Activated naive CD4-positive, alpha-beta T cell treated with anti-CD3 and anti-CD28 coated beads, Interleukin-2, amount 50 U/mL, for 24 hours (primary cell): ENCODE measurements around the gene COQ8A.
"Not testable (repeated sequence)": the region's sequence is repeated elsewhere in the genome, so short reads cannot be mapped to it uniquely, and the experiment has no call there.

ENCODE experiments used
- H3K27ac Mint-ChIP-seq: one replicate; pipeline ENCODE4 v1.8.0; 2021; ENCODE audit warnings: mild to moderate bottlenecking, mixed read lengths
- H3K27me3 Mint-ChIP-seq: one replicate; pipeline ENCODE4 v1.8.0; 2021; ENCODE audit warnings: mixed read lengths
- H3K36me3 Mint-ChIP-seq: one replicate; pipeline ENCODE4 v1.8.0; 2021; ENCODE audit warnings: mixed read lengths
- H3K4me1 Mint-ChIP-seq: one replicate; pipeline ENCODE4 v1.8.0; 2021; ENCODE audit warnings: mixed read lengths
- H3K4me3 Mint-ChIP-seq: one replicate; pipeline ENCODE4 v1.8.0; 2021; ENCODE audit warnings: mild to moderate bottlenecking, mixed read lengths
- H3K9me3 Mint-ChIP-seq: one replicate; pipeline ENCODE4 v1.8.0; 2021; ENCODE audit warnings: mixed read lengths

Gene COQ8A

GRCh38 chr1:226912587-226913176 is 27.4 kb upstream of the COQ8A start:
- no peak overlapping the region for H3K27ac Mint-ChIP-seq
- no peaks in the 10 kb centered on the region for H3K36me3 Mint-ChIP-seq
- no peaks in the 10 kb centered on the region for H3K27me3 Mint-ChIP-seq
- H3K4me1 Mint-ChIP-seq: no peaks in the 10 kb centered on the region
- H3K4me3 Mint-ChIP-seq: no peak overlapping the region
- no peaks in the 10 kb centered on the region for H3K9me3 Mint-ChIP-seq

DNA sequence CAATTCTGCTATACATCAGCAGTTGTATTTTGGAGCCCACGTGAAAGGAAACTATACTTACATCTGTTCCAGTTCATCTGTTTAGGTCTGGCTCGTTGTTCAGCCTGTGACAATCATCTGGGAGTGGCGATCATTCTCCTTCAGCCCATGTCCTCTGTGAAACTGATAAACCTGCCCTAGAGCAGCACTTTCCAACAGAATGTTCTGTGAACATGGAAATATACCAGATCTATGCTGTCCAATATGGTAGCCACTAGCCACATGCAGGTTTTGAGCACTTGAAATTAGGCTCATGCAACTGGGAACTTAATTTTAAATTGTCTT is 24.5 kb upstream of the COQ8A start:
- Mint-ChIP-seq H3K4me1 (no peaks in the 10 kb centered on the region), H3K9me3 (no peaks in the 10 kb centered on the region), H3K27me3 (no peaks in the 10 kb centered on the region), H3K27ac (no peak overlapping the region), H3K4me3 (no peak overlapping the region), H3K36me3 (no peaks in the 10 kb centered on the region)

GRCh38 chr1:226916497-226916896 is 23.6 kb upstream of the COQ8A start:
- no peaks in the 10 kb centered on the region for H3K36me3 Mint-ChIP-seq
- H3K4me1 Mint-ChIP-seq: no peaks in the 10 kb centered on the region
- no peak overlapping the region for H3K4me3 Mint-ChIP-seq
- no peaks in the 10 kb centered on the region for H3K9me3 Mint-ChIP-seq
- H3K27ac Mint-ChIP-seq: no peak overlapping the region
- H3K27me3 Mint-ChIP-seq: no peaks in the 10 kb centered on the region

DNA sequence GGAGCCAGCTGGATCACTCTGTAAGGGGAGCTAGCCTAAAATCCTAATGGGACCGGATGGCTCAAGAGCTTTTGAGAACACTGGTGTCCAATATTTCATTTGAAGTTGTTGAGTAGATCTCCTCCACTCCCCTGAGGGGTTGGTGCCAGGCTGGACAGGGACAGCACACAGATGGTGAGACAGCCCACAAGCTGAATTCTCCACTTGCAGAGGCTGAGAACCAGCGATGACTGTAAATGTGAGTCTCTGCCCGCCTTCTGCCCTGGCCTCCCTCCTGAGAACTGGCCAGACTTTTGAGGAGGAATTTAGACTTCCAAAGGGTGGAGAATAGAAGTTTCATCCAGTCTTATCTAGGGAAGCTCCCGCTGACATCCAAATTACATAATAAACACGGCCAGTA is 20.5 kb upstream of the COQ8A start:
- H3K4me1 Mint-ChIP-seq: no peaks in the 10 kb centered on the region
- H3K36me3 Mint-ChIP-seq: no peaks in the 10 kb centered on the region
- H3K9me3 Mint-ChIP-seq: no peaks in the 10 kb centered on the region
- H3K4me3 Mint-ChIP-seq: no peak overlapping the region
- no peak overlapping the region for H3K27ac Mint-ChIP-seq
- no peaks in the 10 kb centered on the region for H3K27me3 Mint-ChIP-seq

DNA sequence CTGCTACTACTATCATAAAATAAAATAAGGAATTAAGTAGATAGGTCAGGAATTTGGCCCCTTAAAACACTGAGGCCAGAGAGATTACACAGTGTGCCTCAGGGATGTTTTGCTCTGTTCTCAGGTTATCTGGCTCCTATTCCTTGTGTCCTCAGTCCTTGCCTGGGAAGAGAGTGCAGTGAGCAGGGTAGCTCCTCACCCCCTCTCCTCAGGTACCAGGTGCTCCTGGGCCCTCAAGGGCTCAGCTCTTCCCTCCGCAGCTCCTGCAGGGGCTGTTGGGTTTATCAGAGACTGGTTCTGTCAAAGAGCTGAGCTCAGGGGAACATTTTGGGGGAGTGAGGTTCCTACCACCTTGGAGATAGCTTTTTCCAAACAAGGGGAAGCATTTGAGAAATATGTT is 20.1 kb upstream of the COQ8A start:
- no peak overlapping the region for H3K27ac Mint-ChIP-seq
- H3K9me3 Mint-ChIP-seq: no peaks in the 10 kb centered on the region
- no peaks in the 10 kb centered on the region for H3K36me3 Mint-ChIP-seq
- H3K4me3 Mint-ChIP-seq: no peak overlapping the region
- H3K27me3 Mint-ChIP-seq: no peaks in the 10 kb centered on the region
- H3K4me1 Mint-ChIP-seq: no peaks in the 10 kb centered on the region

GRCh38 chr1:226920446-226920894 is 19.6 kb upstream of the COQ8A start:
- H3K9me3 Mint-ChIP-seq: no peaks in the 10 kb centered on the region
- H3K36me3 Mint-ChIP-seq: no peaks in the 10 kb centered on the region
- H3K27ac Mint-ChIP-seq: no peak overlapping the region
- H3K27me3 Mint-ChIP-seq: no peaks in the 10 kb centered on the region
- H3K4me3 Mint-ChIP-seq: no peak overlapping the region
- no peaks in the 10 kb centered on the region for H3K4me1 Mint-ChIP-seq

DNA sequence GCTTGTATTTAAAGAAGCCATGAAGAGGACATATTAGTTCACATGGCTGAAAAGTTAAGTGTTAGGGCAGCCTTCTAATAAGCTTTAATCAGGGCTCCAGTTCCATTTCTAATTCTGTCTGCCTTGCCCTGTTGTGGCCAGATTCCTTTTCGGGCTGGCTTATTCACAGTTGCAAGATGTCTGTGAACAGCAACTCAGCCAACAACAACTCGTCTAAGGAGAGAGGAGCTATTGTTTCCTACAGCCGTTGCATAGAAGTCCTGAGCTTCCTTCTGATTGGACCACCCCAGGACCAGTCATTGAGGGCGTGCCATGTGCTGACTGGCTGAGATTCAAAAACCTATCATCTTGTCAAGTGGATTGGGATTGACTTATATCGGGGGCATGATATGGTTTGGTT is 18.6 kb upstream of the COQ8A start:
- no peaks in the 10 kb centered on the region for H3K4me1 Mint-ChIP-seq
- H3K9me3 Mint-ChIP-seq: no peaks in the 10 kb centered on the region
- H3K36me3 Mint-ChIP-seq: no peaks in the 10 kb centered on the region
- H3K4me3 Mint-ChIP-seq: no peak overlapping the region
- H3K27me3 Mint-ChIP-seq: no peaks in the 10 kb centered on the region
- H3K27ac Mint-ChIP-seq: no peak overlapping the region

DNA sequence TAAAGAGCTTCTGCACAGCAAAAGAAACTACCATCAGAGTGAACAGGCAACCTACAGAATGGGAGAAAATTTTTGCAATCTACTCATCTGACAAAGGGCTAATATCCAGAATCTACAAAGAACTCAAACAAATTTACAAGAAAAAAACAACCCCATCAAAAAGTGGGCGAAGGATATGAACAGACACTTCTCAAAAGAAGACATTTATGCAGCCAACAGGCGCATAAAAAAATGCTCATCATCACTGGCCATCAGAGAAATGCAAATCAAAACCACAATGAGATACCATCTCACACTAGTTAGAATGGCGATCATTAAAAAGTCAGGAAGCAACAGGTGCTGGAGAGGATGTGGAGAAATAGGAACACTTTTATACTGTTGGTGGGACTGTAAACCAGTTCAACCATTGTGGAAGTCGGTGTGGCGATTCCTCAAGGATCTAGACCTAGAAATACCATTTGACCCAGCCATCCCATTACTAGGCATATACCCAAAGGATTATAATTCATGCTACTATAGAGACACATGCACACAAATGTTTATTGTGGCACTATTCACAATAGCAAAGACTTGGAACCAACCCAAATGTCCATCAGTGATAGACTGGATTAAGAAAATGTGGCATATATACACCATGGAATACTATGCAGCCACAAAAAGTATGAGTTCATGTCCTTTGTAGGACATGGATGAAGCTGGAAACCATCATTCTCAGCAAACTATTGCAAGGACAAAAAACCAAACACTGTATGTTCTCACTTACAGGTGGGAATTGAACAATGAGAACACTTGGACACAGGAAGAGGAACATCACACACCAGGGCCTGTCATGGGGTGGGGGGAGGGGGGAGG is 10.6 kb upstream of the COQ8A start:
- H3K9me3 Mint-ChIP-seq, H3K27me3 Mint-ChIP-seq, H3K36me3 Mint-ChIP-seq, H3K4me3 Mint-ChIP-seq, H3K4me1 Mint-ChIP-seq: not testable (repeated sequence)
- H3K27ac Mint-ChIP-seq: peak overlapping the region; percentile 41

DNA sequence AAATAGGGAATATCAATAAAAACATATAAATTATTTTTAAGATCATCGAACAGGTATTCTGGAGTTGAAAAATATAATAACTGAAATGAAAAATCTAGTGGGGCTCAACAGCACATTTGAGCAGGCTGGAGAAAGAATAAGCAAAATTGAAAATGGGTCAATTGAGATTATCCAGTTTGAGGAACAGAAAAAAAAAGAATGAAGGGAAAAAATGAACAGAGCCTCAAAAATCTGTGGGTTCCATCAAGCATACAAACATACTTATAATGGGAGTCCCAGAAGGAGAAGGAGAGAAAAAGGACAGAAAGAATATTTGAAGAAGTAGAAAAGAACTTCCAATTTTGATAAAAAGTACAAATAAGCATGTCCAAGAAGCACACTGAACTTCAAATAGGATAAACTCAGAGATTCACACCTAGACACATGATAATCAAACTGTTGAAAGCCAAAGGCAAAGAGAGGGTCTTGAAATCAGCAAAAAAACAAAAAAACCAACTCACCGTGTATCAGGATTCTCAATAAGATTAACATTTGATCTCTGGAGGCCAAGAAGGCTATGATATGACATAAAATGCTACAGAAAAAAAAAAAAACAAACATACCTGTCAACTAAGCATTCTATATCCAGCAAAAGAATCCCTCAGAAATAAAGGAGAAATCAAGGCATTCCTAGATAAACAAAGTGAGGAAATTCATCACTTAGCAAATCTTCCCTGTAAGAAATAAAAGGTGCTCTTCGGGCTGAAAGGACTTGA is 5.4 kb upstream of the COQ8A start:
- Mint-ChIP-seq H3K36me3 (peaks cover 11% of the 10 kb centered on the region), H3K27ac (no peak overlapping the region), H3K4me1 (peaks cover 15% of the 10 kb centered on the region), H3K27me3 (no peaks in the 10 kb centered on the region), H3K9me3 (peaks cover 16% of the 10 kb centered on the region), H3K4me3 (no peak overlapping the region)

GRCh38 chr1:226937940-226938725 is 2.0 kb upstream of the COQ8A start:
- Mint-ChIP-seq H3K4me1 (peaks cover 38% of the 10 kb centered on the region), H3K36me3 (peaks cover 11% of the 10 kb centered on the region), H3K27me3 (no peaks in the 10 kb centered on the region), H3K4me3 (peak overlapping the region; percentile 92), H3K9me3 (peaks cover 14% of the 10 kb centered on the region), H3K27ac (peak overlapping the region; percentile 93)

DNA sequence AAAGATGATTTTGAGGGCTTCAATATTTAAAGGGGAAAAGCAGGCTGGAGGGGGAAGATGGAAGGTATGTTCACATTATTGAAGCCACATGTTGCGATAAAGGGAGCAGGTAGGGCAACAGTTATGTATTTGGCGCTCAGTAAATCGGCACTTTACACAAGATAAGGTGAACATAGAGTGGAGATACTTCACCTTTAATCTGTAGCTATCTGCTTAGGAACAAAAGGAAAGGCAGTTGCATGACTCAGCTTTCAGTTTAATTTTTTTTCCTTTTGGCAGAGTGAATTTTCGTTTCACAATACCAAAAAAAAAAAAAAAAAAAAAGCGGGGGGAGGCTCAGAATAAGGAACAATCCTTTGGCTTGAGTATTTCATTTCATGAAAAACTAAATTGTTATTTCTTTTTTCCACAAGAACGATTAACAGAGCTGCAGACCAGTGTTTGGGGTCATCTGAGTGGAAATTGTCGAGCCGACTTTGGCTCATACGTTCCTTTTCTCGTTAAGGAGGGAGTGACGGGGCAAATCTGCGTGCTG is 1.1 kb upstream of the COQ8A start:
- H3K4me1 Mint-ChIP-seq: peaks cover 47% of the 10 kb centered on the region
- no peaks in the 10 kb centered on the region for H3K27me3 Mint-ChIP-seq
- H3K4me3 Mint-ChIP-seq: peak overlapping the region; percentile 92
- peaks cover 14% of the 10 kb centered on the region for H3K9me3 Mint-ChIP-seq
- peak overlapping the region; percentile 93 for H3K27ac Mint-ChIP-seq
- H3K36me3 Mint-ChIP-seq: peaks cover 11% of the 10 kb centered on the region

GRCh38 chr1:226939438-226940028 is 561 bp upstream of the COQ8A start:
- Mint-ChIP-seq H3K27ac (peak overlapping the region; percentile 93), H3K36me3 (peaks cover 9% of the 10 kb centered on the region), H3K27me3 (no peaks in the 10 kb centered on the region), H3K4me1 (peaks cover 52% of the 10 kb centered on the region), H3K4me3 (peak overlapping the region; percentile 92), H3K9me3 (peaks cover 12% of the 10 kb centered on the region)

GRCh38 chr1:226940806-226941067 is 643 bp downstream of the COQ8A start:
- H3K27me3 Mint-ChIP-seq: no peaks in the 10 kb centered on the region
- no peaks in the 10 kb centered on the region for H3K9me3 Mint-ChIP-seq
- H3K27ac Mint-ChIP-seq: peak overlapping the region; percentile 95
- H3K4me1 Mint-ChIP-seq: peaks cover 64% of the 10 kb centered on the region
- H3K36me3 Mint-ChIP-seq: no peaks in the 10 kb centered on the region
- peak overlapping the region; percentile 92 for H3K4me3 Mint-ChIP-seq

DNA sequence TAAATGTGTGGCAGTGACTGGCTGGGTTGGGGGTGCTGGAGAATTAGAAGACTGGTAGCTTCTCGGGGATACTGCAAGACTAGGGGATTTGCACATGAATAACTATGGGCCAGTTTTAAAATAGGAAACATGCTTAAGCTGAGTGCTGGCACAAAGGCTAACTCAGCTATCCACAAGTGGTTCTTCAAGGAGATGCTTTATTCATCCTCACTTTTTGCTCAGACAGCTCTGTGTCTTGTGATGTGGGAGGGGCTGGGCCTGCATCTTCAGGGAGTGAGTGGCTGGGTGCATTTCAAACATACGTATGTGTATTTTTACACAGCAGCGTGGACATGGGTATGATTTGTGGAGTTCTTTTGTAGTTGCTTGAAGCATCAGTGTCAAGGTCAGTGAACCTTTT is 2.3 kb downstream of the COQ8A start:
- H3K27ac Mint-ChIP-seq: no peak overlapping the region

DNA sequence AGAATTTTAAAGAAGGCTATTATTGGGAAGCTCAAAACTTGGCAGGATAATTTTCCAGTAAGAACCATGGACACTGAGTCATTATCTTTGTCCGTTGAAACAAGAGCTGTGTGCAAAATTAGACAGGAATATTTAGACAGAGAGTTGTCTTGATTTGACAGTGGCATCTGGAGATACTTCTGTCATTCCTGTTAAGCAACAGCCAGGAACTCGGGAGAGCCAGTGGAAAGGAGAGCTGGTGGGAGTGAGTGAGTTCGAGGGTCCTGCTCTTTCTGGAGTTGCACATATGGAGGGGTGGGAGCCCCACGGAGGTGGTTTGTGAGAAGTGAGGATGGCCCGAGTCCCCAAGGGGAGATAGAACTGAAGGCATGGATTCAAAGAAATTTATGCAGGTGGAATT is 3.1 kb downstream of the COQ8A start:
- Mint-ChIP-seq H3K4me1 (peaks cover 73% of the 10 kb centered on the region), H3K4me3 (no peak overlapping the region), H3K9me3 (no peaks in the 10 kb centered on the region), H3K36me3 (peaks cover 5% of the 10 kb centered on the region), H3K27me3 (no peaks in the 10 kb centered on the region), H3K27ac (no peak overlapping the region)

More for the DNA sequence above, 2.3 kb downstream of the COQ8A start:
- H3K36me3 Mint-ChIP-seq: peaks cover 3% of the 10 kb centered on the region
- H3K9me3 Mint-ChIP-seq: no peaks in the 10 kb centered on the region
- peak overlapping the region; percentile 15 for H3K4me3 Mint-ChIP-seq
- no peaks in the 10 kb centered on the region for H3K27me3 Mint-ChIP-seq
- H3K4me1 Mint-ChIP-seq: peaks cover 77% of the 10 kb centered on the region
